Measurements from ENCODE around the gene PSMB7. TPM values are rescaled to one million over a fixed set of nuclear protein-coding genes. Genes with fewer than 3 reads are reported as not detected.

PSMB7 gene
- total and polyA plus RNA-seq, 2 of the 4 experiments (the other 2 are of a cell fraction) = 340 to 430 TPM

DNA sequence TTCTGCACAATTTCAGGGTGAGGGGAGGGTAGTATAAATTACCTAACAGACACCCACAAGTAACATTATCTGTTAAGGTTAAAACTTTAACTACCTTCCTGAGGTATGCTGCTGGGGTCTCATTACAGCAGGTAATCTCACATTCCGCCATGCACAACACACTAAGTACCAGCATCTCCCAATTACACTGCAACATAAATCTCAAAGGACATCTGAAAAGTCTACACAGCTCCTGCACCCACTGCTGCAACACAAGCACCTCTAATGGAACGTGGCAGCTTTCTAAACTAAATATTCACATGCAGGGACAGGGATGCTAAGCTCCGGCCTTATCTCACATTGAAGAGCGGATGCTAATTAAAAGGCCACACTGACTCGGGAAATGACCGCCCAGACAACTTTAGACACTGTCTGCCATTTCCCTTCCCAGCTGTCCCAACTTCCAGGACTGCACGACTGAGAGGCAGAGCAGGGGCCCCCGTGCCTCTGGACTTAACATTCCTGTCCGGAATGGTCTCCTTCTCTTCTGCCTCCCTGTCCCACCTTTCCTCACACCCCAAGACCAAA is 45.9 kb downstream of the PSMB7 start:
- CTCF ChIA-PET = no interaction called here
- H3K79me1 ChIP-seq (ENCODE audit: low read depth in 1 of 2, low read length in 2 of 2) = peaks cover 42 to 84% of the 10 kb centered on the region in 2 experiments
- H2AK9ac ChIP-seq (replicated peaks; ENCODE audit: low read depth, low read length, poor library complexity) = no peak overlapping the region
- H3K9me3 ChIP-seq (ENCODE audit: control insufficient read depth, insufficient read depth, low read length) = no peaks in the 10 kb centered on the region
- H2BK5ac ChIP-seq (ENCODE audit: low read depth, low read length, poor library complexity, severe bottlenecking) = no peak overlapping the region
- DNase-seq (no peak), ATAC-seq (ENCODE audit: low read depth) (no peak)
- H3K27me3 ChIP-seq (ENCODE audit: control insufficient read depth, insufficient read depth, low read length) = no peaks in the 10 kb centered on the region
- no peak overlapping the region for H3K4ac ChIP-seq (ENCODE audit: low read depth, low read length)
- intact Hi-C loops (cut with micrococcal nuclease) (no loop called here), in situ Hi-C loops (cut with MboI; ENCODE audit: low sequenced_read_pairs) (no loop called here), dilution Hi-C loops (cut with HindIII; ENCODE audit: low sequenced_read_pairs, unreplicated experiment) (no loop called here)
- H3K14ac ChIP-seq (replicated peaks; ENCODE audit: low read depth, low read length) = no peak overlapping the region
- H2AFZ ChIP-seq (replicated peaks; ENCODE audit: low read length, poor library complexity) = no peak overlapping the region
- H3K56ac ChIP-seq (ENCODE audit: extremely low read depth, insufficient read depth, low read length) = no peak overlapping the region
- H3K9me1 ChIP-seq (ENCODE audit: insufficient read depth, low read length) = peaks cover 31% of the 10 kb centered on the region
- TF ChIP-seq RAD21 (IDR thresholded peaks at IDR 0.05; ENCODE audit: low read length) (no peak), MXI1 (IDR thresholded peaks at IDR 0.05; ENCODE audit: borderline replicate concordance, low read depth, low read length) (no peak), SMC3 (IDR thresholded peaks at IDR 0.05; ENCODE audit: low read depth, low read length) (no peak), MAFK (IDR thresholded peaks at IDR 0.05; ENCODE audit: low read depth, low read length) (no peak), FOS (IDR thresholded peaks at IDR 0.05; ENCODE audit: low read depth, low read length) (no peak), CEBPB (IDR thresholded peaks at IDR 0.05; ENCODE audit: low read depth, low read length) (no peak)
- TF ChIP-seq, protein P1, sequence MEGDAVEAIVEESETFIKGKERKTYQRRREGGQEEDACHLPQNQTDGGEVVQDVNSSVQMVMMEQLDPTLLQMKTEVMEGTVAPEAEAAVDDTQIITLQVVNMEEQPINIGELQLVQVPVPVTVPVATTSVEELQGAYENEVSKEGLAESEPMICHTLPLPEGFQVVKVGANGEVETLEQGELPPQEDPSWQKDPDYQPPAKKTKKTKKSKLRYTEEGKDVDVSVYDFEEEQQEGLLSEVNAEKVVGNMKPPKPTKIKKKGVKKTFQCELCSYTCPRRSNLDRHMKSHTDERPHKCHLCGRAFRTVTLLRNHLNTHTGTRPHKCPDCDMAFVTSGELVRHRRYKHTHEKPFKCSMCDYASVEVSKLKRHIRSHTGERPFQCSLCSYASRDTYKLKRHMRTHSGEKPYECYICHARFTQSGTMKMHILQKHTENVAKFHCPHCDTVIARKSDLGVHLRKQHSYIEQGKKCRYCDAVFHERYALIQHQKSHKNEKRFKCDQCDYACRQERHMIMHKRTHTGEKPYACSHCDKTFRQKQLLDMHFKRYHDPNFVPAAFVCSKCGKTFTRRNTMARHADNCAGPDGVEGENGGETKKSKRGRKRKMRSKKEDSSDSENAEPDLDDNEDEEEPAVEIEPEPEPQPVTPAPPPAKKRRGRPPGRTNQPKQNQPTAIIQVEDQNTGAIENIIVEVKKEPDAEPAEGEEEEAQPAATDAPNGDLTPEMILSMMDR (conservative IDR thresholded peaks at IDR 0.05; ENCODE audit: low read depth, low read length) = no peak
- TF ChIP-seq, protein P2, sequence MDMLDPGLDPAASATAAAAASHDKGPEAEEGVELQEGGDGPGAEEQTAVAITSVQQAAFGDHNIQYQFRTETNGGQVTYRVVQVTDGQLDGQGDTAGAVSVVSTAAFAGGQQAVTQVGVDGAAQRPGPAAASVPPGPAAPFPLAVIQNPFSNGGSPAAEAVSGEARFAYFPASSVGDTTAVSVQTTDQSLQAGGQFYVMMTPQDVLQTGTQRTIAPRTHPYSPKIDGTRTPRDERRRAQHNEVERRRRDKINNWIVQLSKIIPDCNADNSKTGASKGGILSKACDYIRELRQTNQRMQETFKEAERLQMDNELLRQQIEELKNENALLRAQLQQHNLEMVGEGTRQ (IDR thresholded peaks at IDR 0.05; ENCODE audit: low read depth, low read length) = no peak
- H2BK120ac ChIP-seq (ENCODE audit: low read depth, low read length) = no peak overlapping the region
- H3K4me3 ChIP-seq (ENCODE audit: insufficient read depth, low read depth, low read length) = no peak overlapping the region
- H3K4me2 ChIP-seq (ENCODE audit: low read depth, low read length) = no peak overlapping the region
- no peak overlapping the region for H4K5ac ChIP-seq (ENCODE audit: low read depth, low read length)
- no peak overlapping the region for H2BK20ac ChIP-seq (ENCODE audit: low read depth, low read length)
- no peak overlapping the region for H4K8ac ChIP-seq (ENCODE audit: low read depth in 2 of 2, low read length in 2 of 2)
- no peak overlapping the region for H2BK15ac ChIP-seq (ENCODE audit: low read depth, low read length)
- H3K23ac ChIP-seq (ENCODE audit: low read depth, low read length) = no peak overlapping the region
- no peak overlapping the region for H3K9ac ChIP-seq (ENCODE audit: low read depth, low read length)
- H3K4me1 ChIP-seq (ENCODE audit: control insufficient read depth, insufficient read depth, low read length) = peaks cover 16% of the 10 kb centered on the region
- BruUV-seq (replicated peaks) = no TSS peak
- H4K91ac ChIP-seq (ENCODE audit: insufficient read depth, low read depth, low read length) = no peak overlapping the region
- H3K18ac ChIP-seq (ENCODE audit: low read depth, low read length) = no peak overlapping the region
- H4K20me1 ChIP-seq (ENCODE audit: insufficient read depth, low read length) = peaks cover 74% of the 10 kb centered on the region
- peaks cover 2% of the 10 kb centered on the region for H3K36me3 ChIP-seq (ENCODE audit: control insufficient read depth, insufficient read depth, low read length)
- POLR2A ChIA-PET (ENCODE audit: unreplicated experiment) = interaction anchor here (0.6 kb wide), 1 partner anchor 398 kb away, joined by 12 read pairs; no protein-coding TSS in a partner anchor
- H3K27ac ChIP-seq (ENCODE audit: insufficient read depth, low read length) = no peak overlapping the region
- 84% methylated on average over 8 of the region's 9 CpGs; no CpG with 5 or more reads in 1 of the 2 experiments for WGBS, 2 experiments (ENCODE audit: extremely low coverage in 2 of 2, insufficient read length in 1 of 2)
- H2AK5ac ChIP-seq (ENCODE audit: low read depth, low read length) = no peak overlapping the region
